PC-3 (cell line): ENCODE data around the gene TIMM9. TPM values are rescaled to one million over a fixed set of nuclear protein-coding genes. Genes with fewer than 3 reads are reported as not detected.

Source experiments
- ATAC-seq: fragments of 200-7000 bp; cut with Tn5 transposase; 2 replicates; pipeline ENCODE4 v1.9.1; 2020; ENCODE audit warnings: mild to moderate bottlenecking, moderate library complexity
- BruUV-seq: library from RNA; stranded (reverse); fragments of 400-500 nt; replicated peaks from 2 replicates; lab custom pipeline; 2021; lab: Mats Ljungman, UMichigan
- CTCF ChIA-PET: fragments of 300-600 bp; sonication (Branson Sonifier 250); formaldehyde crosslinking; loops from one replicate; lab custom pipeline; 2022; ENCODE audit warnings: antibody characterized with exemption; lab: Charles Lee
- POLR2A ChIA-PET: fragments of 300-600 bp; sonication (Branson Sonifier 250); formaldehyde crosslinking; loops from one replicate; lab custom pipeline; 2022; ENCODE audit warnings: antibody characterized with exemption; ENCODE audit not compliant: unreplicated experiment; lab: Charles Lee
- DNase-seq: peaks from one replicate; pipeline ENCODE4 v3.0.0-alpha.2; 2015
- H2AFZ ChIP-seq: fragments of 300-600 bp; sonication (generic); 2 replicates; pipeline ENCODE4 v1.6.0; 2016; ENCODE audit warnings: antibody characterized with exemption, low read length
- H3F3A ChIP-seq: fragments of 300-600 bp; sonication (generic); one replicate; pipeline ENCODE4 v1.6.0; 2017; ENCODE audit warnings: antibody characterized with exemption, low read length, control low read depth, mild to moderate bottlenecking; ENCODE audit not compliant: unreplicated experiment
- H3K27ac ChIP-seq: fragments of 300-600 bp; sonication (generic); 2 replicates; pipeline ENCODE4 v1.5.1; 2016; ENCODE audit warnings: mild to moderate bottlenecking, low read length
- H3K27me3 ChIP-seq: fragments of 300-600 bp; sonication (generic); 2 replicates; pipeline ENCODE4 v1.6.1; 2016; ENCODE audit warnings: low read length, mixed read lengths
- H3K36me3 ChIP-seq: fragments of 300-600 bp; sonication (generic); 2 replicates; pipeline ENCODE4 v1.6.1; 2016; ENCODE audit warnings: low read depth, mixed run types, low read length, mixed read lengths
- H3K4me1 ChIP-seq: fragments of 300-600 bp; sonication (generic); 2 replicates; pipeline ENCODE4 v1.5.1; 2016; ENCODE audit warnings: low read length; ENCODE audit not compliant: insufficient read depth
- H3K4me2 ChIP-seq: fragments of 300-600 bp; sonication (generic); 2 replicates; pipeline ENCODE4 v1.6.0; 2016; ENCODE audit warnings: low read length
- H3K4me3 ChIP-seq: fragments of 300-600 bp; sonication (generic); 2 replicates; pipeline ENCODE4 v1.5.1; 2016; ENCODE audit warnings: mild to moderate bottlenecking, low read length, mixed read lengths
- H3K79me2 ChIP-seq: fragments of 300-600 bp; sonication (generic); 2 replicates; pipeline ENCODE4 v1.6.1; 2017; ENCODE audit warnings: low read length, mixed read lengths
- H3K9ac ChIP-seq: fragments of 300-600 bp; sonication (generic); 2 replicates; pipeline ENCODE4 v1.6.0; 2016; ENCODE audit warnings: mild to moderate bottlenecking, low read length
- H3K9me2 ChIP-seq: fragments of 300-600 bp; sonication (generic); replicated peaks from 2 replicates; pipeline ENCODE4 v1.6.1; 2016; ENCODE audit warnings: mixed run types, low read length, mixed read lengths
- H3K9me3 ChIP-seq: fragments of 300-600 bp; sonication (generic); 2 replicates; pipeline ENCODE4 v1.6.1; 2016; ENCODE audit warnings: low read length, mixed read lengths
- H4K20me1 ChIP-seq: fragments of 300-600 bp; sonication (generic); 2 replicates; pipeline ENCODE4 v1.6.1; 2016; ENCODE audit warnings: low read length, mixed read lengths
- CTCF ChIP-seq: fragments of 300-600 bp; sonication (generic); conservative IDR thresholded peaks from 2 replicates; pipeline ENCODE4 v1.5.1; 2017; ENCODE audit warnings: antibody characterized with exemption, low read depth, mild to moderate bottlenecking, low read length
- EZH2 ChIP-seq: fragments of 300-600 bp; sonication (generic); IDR thresholded peaks from one replicate; pipeline ENCODE4 v1.6.1; 2017; ENCODE audit warnings: antibody characterized with exemption, mild to moderate bottlenecking, low read length; ENCODE audit not compliant: unreplicated experiment
- EZH2phosphoT487 ChIP-seq: fragments of 300-600 bp; sonication (generic); IDR thresholded peaks from 2 replicates; pipeline ENCODE4 v1.6.1; 2018; ENCODE audit warnings: mild to moderate bottlenecking, antibody characterized with exemption, low read length, borderline replicate concordance
- intact Hi-C: fragments of 100-400 bp; cut with micrococcal nuclease; formaldehyde crosslinking; loops from 2 replicates; pipeline ENCODE4 v1.9.0; 2023
- total RNA-seq: library from RNA; depleted of rRNA; stranded (reverse); fragments of >200 nt; gene quantifications from 2 replicates; pipeline ENCODE4 v1.2.3, GENCODE V29; 2014

TIMM9 gene
- total RNA-seq, 1 experiment from 2014 or later = 155 TPM

- TSS peak; percentile 18 for BruUV-seq
- H3K9me3 ChIP-seq = no peaks in the 10 kb centered on the region
- no peak overlapping the region for H2AFZ ChIP-seq
- TF ChIP-seq EZH2 = no peak
- no peak for TF ChIP-seq CTCF
- TF ChIP-seq EZH2phosphoT487 = no peak
- ChIA-PET CTCF (no interaction called here), POLR2A (no interaction called here)
- no peaks in the 10 kb centered on the region for H3K4me1 ChIP-seq
- no peaks in the 10 kb centered on the region for H4K20me1 ChIP-seq
- intact Hi-C loops = no loop called here
- ATAC-seq (no peak), DNase-seq (no peak)
- no peak overlapping the region for H3K27ac ChIP-seq
- no peaks in the 10 kb centered on the region for H3F3A ChIP-seq
- peaks cover 54% of the 10 kb centered on the region for H3K36me3 ChIP-seq
- no peak overlapping the region for H3K9ac ChIP-seq
- no peaks in the 10 kb centered on the region for H3K27me3 ChIP-seq
- H3K79me2 ChIP-seq = peaks cover 7% of the 10 kb centered on the region
- H3K4me3 ChIP-seq = no peak overlapping the region
- no peak overlapping the region for H3K4me2 ChIP-seq
- no peaks in the 10 kb centered on the region for H3K9me2 ChIP-seq
These were observed 18.6 kb downstream of the TIMM9 start for GRCh38 chr14:58408681-58409215.

DNA sequence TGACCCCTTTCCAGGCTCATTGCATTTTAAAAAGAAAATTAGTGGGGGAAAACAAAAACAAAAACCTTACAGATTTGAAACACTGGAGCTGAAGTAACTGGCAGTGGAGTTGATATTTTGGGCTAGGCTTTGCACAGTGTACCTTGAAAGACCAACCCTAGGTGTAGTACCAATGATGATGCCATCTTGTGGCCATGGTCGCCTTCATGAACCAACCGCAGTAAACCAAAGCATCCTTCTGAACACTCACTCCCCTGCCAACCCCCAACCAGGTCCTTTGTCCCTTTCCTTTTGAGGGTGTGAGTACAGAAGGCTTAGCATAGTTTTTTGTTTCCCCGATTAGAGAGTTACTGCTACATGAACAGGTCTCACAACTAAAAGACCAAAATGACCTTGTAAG is 25.7 kb downstream of the TIMM9 start:
- no peak overlapping the region for H3K27ac ChIP-seq
- no TSS peak for BruUV-seq
- no peaks in the 10 kb centered on the region for H3K79me2 ChIP-seq
- no peak overlapping the region for H3K9ac ChIP-seq
- H3K9me3 ChIP-seq = no peaks in the 10 kb centered on the region
- ChIA-PET CTCF (interaction anchor here (0.5 kb wide), 1 partner anchor 229 kb away, joined by 6 read pairs; no protein-coding TSS in a partner anchor), POLR2A (interaction anchor here (0.7 kb wide), 1 partner anchor 267 kb away, joined by 3 read pairs; no protein-coding TSS in a partner anchor)
- no peaks in the 10 kb centered on the region; the same call in 1 of the 2 replicates for H3K36me3 ChIP-seq
- ATAC-seq (peak; percentile 56; the same call in 1 of the 2 replicates), DNase-seq (peak; percentile 36)
- TF ChIP-seq CTCF (peak; percentile 60), EZH2phosphoT487 (no peak)
- H3K4me2 ChIP-seq = no peak overlapping the region
- H3K27me3 ChIP-seq = no peaks in the 10 kb centered on the region
- H2AFZ ChIP-seq = no peak overlapping the region
- no peaks in the 10 kb centered on the region for H3K9me2 ChIP-seq
- no peaks in the 10 kb centered on the region for H4K20me1 ChIP-seq
- no peaks in the 10 kb centered on the region for H3F3A ChIP-seq
- intact Hi-C loops = no loop called here
- peaks cover under 1% of the 10 kb centered on the region; the same call in 1 of the 2 replicates for H3K4me1 ChIP-seq
- H3K4me3 ChIP-seq = no peak overlapping the region

DNA sequence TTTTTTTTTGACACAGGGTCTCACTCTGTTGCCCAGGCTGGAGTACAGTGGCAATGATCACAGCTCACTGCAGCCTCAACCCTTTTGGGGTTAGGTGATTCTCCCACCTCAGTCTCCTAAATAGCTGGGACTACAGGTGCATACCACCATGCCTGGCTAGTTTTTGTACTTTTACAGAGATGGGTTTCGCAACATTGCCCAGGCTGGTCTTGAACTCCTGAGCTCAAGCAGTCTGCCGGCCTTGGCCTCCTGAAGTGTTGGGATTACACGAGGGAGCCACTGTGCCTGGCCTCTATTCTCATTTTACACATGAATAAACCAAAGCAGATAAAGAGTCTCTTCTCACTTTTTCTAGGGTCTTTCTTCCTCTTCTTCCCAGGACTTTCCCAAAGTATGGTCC is 28.4 kb downstream of the TIMM9 start:
- Histone ChIP-seq H3K9ac (no peak overlapping the region), H3K4me3 (no peak overlapping the region), H2AFZ (no peak overlapping the region), H3F3A (no peaks in the 10 kb centered on the region), H3K27me3 (no peaks in the 10 kb centered on the region), H3K4me2 (no peak overlapping the region), H4K20me1 (no peaks in the 10 kb centered on the region), H3K27ac (no peak overlapping the region), H3K9me2 (no peaks in the 10 kb centered on the region), H3K4me1 (peaks cover 10% of the 10 kb centered on the region), H3K9me3 (no peaks in the 10 kb centered on the region), H3K79me2 (no peaks in the 10 kb centered on the region), H3K36me3 (no peaks in the 10 kb centered on the region)
- TF ChIP-seq CTCF = no peak
- TF ChIP-seq EZH2phosphoT487 = no peak
- TF ChIP-seq EZH2 = no peak
- ATAC-seq = no peak
- intact Hi-C loops = no loop called here
- no TSS peak for BruUV-seq
- CTCF ChIA-PET = no interaction called here
- DNase-seq = no peak
- POLR2A ChIA-PET = no interaction called here
